NCI-H524 treated with DMSO at 0.1 percent for 48 hours (cell line): ENCODE results near the gene ZSCAN9.

Source experiments
- DNase-seq: peaks from one replicate; lab custom pipeline; 2025; lab: John Stamatoyannopoulos, UW

Gene ZSCAN9

DNA sequence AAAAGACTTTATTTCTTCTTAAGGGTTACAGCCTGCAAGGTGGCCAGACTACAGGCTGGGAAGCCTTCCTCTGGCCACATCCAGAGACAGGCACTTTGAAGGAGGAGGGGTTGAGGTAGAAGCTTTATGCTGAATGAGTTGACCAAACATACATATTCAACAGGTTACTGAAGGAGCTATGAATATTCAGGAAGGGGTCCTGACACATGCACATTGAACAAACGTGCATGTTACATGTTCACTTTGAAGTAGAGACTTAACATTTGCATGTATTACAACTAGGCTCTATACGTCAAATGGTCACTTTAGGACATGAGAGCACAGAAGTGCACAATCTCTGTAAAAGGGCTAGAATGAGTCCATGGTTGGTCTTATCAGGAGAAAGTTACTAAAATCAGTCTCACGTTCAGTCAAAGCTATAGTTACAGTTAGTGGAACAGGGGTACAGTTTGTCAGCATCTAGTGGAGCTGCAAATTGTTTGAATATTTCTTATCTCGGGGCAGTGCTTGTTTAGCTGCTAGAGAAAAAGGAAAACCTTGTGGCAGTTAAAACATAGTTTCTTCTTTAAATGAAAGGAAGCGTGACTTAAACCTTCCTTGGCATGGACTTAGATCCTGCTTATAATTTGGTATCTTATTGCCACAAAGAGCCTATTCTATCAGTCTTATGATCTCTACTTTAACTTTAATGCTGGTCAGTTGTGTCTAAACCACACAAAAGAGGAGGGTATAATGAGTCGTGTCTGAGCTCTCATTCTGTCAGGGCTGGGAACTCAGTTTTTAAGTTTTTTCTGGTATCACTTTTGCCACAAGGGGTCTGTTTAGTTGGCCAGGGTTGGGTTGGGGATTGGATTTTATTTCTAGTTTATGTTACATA lies 4.6 kb upstream of the ZSCAN9 start:
- DNase-seq, result no peak

DNA sequence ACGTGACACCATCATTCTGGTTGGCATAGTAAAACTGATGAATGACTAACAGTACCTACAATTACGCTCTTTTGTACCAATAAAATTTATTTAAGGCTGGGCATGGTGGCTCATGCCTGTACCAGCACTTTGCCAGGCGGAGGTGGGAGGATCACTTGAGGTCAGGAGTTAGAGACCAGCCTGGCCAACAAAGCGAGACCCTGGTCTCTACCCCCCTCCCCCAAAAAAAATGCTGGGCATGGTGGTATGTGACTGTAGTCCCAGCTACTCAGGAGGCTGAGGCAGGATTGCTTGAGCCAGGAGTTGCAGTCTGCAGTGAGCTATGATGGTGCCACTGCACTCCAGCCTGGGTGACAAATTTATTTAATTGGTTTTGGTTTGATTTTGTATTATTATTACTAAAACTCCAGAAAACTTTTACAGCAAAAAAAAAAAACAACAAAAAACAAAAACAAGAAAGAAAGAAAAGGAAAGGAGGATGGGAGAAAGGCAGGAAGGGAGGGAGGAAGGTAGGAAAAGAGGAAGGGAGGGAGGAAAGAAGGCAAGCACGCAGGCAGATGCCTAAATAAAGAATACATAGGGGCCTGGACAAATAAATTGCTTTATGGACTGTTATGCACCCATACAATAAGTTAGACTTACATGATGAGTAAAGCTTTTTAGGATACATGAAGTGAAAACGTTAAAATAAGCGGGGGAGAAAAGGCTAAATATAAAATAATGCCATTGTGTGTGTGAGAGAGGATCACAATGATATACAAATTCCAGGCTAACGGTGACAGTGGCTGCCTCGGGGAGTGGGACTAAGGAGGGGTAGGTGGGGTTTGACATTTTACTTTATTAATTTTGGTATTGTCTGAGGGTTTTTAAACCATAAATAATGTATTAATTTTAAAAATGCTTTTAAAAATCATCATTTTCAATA lies 682 bp upstream of the ZSCAN9 start:
- no peak for DNase-seq

DNA sequence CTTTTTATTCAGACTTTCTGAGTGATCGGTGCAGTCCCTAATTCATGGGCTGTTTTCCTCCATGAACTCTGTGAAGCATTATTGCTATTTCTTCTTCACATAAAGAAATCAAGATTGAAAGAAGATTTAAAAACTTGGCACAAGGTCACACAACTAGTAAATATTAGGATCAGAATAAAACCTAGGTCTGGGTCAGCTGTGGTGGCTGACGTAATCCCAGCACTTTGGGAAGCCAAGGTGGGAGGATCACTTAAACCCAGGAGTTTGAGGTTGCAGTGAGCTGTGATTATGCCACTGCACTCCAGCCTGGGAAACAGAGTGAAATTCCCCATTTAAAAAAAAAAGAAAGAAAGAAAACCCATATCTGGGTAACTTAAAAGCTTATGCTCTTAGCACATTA lies 1.4 kb downstream of the ZSCAN9 start:
- no peak for DNase-seq

DNA sequence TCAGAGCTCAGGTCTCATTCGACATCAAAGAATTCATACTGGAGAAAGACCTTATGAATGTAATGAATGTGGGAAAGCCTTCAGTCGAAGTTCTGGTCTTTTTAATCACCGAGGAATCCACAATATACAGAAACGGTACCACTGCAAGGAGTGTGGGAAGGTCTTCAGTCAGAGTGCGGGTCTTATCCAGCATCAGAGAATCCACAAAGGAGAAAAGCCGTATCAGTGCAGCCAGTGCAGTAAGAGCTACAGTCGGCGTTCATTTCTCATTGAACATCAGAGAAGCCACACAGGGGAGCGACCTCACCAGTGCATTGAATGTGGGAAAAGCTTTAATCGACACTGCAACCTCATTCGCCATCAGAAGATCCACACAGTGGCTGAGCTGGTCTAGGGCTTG lies 7.7 kb downstream of the ZSCAN9 start:
- DNase-seq, result no peak

DNA sequence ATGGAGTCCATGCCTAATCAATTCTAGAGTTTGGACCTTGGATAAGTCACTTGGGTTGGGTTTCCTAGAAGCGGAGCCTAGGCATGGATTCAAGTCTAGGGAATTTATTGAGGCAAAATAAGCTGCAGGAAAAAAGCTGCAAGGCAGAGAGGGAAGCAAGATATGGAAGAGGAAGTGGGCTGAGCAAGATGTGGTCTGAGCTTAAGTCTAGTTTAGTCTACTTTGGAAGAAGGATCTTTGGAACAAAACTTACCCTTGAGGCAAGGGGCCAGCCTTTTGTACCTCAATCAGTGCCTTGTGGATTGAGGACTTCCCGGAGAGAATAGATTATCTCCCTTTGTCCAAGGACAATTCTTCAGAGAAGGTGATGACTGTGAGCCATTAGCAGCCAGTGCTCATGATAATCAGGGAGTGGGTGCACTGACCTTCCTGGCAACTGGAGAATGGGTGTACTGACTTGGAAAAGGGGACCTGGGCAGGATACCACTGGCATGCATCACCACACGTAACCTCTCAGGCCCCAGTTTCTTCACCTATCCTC lies 10.9 kb downstream of the ZSCAN9 start:
- no peak for DNase-seq

DNA sequence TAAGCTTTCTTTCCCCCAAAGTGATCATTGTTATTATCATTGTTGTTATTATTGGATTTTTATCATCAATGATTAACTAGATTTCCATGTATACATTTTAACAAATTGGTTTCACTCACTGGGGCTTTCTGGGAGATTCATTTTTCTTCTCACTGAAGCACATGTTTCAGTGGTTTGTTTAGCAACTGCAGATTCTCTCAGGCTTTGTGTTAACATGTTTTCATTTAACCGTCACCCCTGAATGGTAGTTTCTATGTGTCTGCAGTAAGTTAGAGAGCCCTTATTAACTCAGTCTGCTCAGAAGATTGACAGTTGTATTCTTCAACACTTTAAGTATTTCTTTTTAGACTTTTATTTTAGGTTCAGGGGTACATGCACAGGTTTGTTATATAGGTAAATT lies 14.6 kb downstream of the ZSCAN9 start:
- DNase-seq, result no peak

DNA sequence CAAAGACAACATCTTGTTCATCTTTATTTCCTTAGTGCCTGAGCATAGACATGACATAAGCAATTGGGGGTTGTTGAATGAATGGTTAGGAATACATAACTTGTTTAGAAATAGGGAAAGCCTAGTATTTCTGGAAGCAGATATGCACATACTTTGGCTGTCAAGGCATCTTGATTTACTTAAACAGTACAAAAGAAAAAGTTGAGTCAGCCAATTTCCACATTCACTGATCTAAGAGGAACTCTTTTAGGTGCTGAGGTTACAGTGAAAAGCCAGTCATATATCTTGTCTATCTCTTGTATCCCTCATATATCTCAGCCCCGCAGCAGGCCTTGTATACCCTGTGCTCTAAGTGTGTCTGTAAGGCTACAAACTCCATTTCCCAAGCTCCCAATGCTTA lies 15.4 kb downstream of the ZSCAN9 start:
- no peak for DNase-seq

DNA sequence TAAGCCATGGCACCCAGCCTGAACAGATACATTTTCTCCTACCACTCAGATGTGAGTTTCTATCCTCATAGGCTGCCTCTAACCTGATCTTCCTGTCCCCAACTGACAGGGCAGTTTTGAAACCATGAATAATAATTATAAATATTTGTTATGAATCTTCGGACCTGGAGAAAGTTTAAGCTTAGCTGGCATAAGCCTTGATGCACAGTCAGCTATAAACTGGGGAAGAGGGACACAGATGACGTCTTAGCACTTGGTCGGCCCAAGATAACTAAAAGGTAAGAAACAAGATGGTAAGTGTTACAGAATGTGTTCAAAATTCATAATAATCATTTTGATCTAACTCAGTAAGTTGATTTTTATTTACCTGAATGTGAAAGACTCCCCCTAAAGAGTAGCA lies 18.9 kb downstream of the ZSCAN9 start:
- DNase-seq, result no peak

DNA sequence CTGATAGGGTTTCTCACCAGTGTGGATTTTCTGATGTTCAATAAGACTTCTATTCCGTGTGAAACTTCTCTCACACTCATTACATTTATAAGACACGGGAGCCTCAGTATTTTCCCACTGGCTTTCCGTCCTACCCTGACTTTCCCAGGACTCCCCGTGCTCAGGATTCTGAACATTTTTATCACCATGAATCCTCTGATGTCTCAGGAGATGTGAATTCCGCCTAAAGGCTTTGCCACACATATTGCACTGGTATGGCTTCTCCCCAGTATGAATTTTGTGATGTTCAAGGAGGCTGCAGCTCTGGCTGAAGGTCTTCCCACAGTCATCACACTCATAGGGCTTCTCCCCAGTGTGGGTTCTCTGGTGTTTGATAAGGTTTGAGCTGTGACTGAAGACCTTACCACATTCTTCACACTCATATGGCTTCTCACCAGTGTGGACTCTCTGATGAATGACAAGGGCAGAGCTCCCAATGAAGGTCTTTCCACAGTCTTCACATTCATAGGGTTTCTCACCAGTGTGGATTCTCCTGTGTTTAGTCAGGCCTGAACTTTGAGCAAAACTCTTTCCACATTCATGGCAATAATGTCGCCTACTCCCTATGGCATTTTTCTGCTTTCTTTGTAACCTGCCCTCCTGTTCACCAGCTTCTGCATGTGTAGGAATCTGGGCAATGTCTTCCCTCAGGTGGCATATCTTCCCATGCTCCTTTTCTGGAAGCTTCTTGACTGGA lies 20.3 kb downstream of the ZSCAN9 start:
- no peak for DNase-seq

DNA sequence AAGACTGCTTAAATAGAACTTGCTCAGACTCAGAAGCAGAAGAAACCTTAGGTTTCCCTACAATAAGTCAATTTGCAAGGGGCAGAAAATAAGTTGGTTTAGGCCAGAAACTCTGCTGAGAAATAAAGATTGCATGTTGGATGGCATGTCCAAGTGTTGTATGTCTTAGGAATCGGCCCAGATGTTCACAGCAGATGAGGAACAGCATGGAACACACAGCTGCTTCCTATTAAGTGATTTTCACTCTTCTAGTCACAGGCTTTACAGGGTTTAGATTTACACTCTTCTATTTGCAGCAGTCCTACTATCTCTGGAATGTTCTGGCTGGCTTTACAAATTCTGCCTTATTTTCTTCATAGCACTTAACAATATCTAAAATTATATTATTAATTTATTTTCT lies 23.8 kb downstream of the ZSCAN9 start:
- no peak for DNase-seq

DNA sequence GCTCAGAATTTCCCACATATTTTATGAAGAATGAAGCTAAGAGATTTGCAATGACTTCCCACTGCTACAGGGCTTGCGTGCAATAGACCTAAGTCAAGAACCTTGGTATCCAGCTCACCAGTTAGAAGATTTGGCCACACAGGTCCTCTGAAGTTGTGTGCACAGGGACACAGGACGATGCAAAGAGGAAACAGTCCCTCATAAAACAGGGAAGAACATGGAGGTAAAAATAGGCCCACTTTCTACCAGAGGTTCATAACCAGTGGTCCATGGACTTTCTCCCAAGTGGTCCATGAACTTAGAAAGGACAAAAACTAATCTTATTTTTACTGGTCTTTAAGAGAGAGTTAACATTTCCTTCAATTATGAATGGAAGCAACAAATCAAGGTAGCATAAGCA lies 25.7 kb downstream of the ZSCAN9 start:
- no peak for DNase-seq

DNA sequence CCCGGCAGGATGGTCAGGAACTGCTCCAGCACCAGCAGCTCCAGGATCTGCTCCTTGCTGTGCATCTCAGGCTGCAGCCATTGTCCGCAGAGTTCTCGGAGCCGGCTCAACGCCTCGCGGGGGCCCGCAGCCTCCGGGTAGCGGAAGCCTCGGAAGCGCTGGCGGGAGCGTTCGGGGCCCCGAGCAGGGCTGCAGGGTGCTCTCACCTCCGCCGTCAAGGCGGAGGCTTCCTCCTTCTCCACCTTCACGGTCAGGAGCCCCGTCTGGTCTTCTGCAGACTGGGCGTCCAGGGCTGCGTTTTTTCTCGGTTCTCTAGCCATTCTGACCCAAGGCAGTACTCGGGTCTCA lies 26.6 kb downstream of the ZSCAN9 start:
- no peak for DNase-seq

DNA sequence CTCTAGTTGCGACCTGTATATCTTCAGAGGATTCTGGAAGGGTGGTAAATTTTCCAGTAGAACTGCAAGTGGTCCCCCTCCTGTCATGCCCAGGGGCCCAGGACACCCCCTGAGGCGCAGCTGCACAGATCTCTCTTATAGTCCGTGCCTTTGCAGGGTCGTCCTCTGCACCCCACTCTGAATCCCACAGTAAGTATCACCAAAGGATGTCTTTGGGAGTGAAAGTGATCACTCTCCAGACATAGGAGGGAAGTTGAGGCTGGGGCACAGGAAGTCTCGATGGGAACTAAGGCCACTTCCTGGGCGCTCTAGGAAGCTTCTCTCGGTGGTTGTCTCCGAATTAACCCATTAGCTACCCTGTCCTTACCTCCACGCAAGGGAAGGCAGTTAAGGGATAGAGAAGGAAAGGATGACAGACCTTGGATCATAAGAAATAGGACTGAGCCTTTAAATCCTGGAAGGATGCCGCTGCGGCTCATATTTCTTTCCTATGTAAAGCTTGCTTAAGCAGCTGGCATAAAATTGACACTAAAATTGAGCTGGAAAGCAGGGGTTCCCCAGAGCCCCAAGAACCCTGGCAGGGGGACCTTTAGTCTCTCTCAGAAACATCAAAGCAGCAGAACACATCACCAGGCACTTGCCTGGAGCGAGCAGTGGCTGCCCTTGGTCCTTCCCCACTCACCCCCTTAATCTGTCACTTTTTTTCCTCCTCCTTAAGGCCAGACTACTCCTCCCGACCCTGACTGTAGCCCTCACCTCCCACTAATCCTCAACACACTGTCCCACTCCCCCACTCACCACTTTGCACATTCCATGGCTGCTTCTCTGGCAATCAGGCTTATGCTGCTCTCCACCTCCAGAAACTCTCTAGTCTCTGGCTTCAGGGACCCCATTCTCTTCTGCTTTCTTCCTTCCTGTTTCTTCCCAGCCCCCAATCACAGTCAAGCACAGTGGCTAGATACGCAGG lies 27.2 kb downstream of the ZSCAN9 start, which contains the start of gene ZKSCAN4:
ZKSCAN4 (minus strand) TSS at position 261 of the 967 bp plus-strand sequence. CDS start 289 bp downstream, outside the sequence.
- peak; percentile 79 for DNase-seq

DNA sequence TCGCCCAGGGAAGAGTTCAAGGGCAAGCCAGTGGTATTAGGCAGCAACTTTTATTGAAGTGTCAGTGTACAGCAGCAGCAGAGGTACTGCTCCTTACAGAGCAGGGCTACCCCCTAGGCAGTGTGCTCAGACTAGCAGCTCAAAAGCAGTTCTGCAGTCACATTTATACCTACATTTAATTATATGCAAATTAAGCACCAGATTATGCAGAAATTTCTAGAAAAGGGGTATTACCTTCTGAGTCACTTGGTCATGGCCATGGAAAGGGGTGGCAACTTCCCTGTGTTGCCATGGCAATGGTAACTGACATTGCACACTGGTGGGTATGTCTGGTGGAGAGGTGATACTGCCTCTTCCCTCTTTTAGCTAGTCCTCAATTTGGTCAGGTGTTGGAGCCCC lies 29.0 kb downstream of the ZSCAN9 start:
- DNase-seq, result no peak

DNA sequence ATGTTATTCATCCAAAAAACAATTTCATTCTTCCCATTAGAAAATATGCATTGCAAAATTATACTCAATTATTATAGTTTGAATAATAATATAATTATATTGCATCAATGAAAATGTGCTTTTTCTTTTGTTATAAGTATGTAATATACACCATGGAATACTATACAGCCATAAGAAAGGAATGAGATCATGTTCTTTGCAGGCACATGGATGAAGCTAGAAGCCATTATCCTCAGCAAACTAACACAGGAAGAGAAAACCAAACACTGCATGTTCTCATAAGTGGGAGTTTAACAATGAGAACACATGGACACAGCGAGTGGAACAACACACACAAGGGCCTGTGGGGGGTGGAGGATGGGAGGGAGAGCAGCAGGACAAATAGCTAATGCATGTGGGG lies 32.0 kb downstream of the ZSCAN9 start:
- DNase-seq, result no peak

DNA sequence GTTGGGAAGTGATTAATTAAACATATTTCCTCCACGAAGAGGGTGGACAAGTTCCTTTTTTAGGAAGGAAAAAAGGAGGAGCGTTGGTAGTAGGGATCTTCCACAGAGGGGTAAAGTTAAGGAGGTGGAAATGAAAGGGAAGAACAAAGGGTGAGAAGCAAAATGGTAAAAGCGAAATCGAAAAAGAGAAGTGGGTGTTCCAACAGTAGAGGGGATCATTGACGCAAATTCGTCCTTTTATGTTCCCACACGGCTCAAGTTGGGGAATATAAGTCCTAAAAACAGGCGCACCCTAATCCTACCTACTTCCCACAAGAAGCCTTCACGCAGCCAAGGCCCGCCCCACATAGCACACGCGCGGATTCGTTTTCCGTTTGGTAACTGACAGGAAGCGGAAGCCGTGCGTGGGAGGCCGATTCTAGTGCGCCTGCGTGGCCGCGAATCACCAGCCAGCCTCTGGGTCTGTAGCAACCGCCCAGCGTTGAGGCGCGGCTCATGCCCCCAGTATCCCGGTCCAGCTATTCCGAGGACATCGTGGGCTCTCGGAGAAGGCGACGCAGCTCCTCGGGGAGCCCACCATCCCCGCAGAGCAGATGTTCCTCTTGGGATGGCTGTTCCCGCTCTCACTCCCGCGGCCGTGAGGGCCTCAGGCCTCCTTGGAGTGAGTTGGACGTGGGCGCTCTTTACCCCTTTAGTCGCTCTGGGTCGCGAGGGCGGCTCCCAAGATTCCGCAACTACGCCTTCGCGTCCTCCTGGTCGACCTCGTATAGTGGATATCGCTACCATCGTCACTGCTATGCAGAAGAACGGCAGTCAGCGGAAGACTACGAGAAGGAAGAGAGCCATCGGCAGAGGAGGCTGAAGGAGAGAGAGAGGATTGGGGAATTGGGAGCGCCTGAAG lies 34.1 kb downstream of the ZSCAN9 start, which contains the start of gene NKAPL:
NKAPL (plus strand) TSS at position 421 of the 901 bp plus-strand sequence; CDS start at position 496, 75 bp downstream.
- DNase-seq, result no peak

DNA sequence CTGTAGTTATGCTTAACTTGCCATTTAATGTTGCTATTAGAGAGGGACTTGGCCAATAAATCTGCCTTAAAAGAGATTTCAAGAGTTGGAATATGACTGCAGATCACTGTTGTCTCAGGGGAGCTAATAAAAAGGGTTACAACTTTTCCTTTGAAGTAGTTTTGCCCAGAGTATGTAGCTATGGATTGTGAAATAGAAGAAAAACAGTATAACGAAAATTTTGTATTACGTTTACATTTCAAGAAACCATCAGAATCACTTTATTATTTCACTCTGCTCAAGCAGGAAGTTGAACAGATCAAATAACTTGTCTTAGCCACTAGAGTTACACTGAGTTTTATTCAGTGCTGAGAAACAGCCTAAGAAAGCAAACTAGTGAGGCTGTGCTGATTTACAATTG lies 38.8 kb downstream of the ZSCAN9 start:
- DNase-seq, result no peak

DNA sequence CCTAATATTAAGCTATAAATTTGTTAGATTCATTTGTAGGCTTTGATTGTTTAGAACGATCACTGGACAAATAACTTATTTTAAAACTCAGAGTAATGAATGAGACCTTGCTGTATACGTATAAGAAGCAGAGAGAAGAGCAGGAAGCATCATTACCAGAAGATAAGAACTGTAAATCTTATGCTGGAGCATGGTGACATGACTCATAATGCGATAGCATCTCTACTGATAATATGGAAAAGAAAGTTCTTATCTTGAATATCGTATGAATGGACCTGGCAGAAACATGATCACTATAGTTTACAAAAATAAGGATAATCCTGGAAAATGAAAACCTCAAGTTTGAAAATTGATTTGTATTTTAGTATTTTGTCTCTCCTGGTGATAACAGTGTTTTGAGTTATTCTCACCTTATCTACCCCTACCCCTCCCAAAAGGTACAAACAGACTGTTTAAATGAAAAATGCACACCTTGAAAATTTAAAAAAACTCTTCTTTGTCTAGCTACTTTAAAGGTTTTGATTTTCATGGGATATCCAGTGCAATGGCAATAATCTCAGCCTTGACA lies 39.8 kb downstream of the ZSCAN9 start:
- DNase-seq, result no peak

DNA sequence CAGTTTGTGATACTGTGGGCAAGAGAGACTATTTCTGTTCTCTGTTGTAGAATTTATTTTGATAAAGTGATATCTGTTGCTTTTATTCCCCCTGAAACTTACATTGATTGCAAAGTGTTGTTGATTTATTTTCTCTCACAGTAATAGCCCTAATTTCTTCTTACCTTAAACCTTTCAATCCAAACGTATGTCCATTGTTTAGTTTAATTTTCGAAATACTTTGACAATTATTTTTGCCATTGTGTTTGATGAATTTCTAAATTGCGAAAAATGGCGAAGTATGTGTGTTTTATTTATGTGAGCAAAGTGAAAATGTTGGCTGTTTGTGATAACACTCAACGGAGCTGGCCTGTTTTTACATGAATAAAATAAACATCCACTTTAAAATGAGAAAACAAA lies 41.5 kb downstream of the ZSCAN9 start:
- no peak for DNase-seq
